DMS79 treated with DMSO at 0.1 percent for 48 hours (cell line): ENCODE data around the gene KHDC1L.
"Not testable (repeated sequence)": the region's sequence is repeated elsewhere in the genome, so short reads cannot be mapped to it uniquely, and the experiment has no call there.

Source experiments
- DNase-seq: peaks from one replicate; lab custom pipeline; 2025; lab: John Stamatoyannopoulos, UW

The KHDC1L gene

GRCh38 chr6:73225396-73225795, at the start of gene KHDC1L:
KHDC1L (minus strand) TSS chr6:73225496; CDS start chr6:73225408, 88 bp downstream.
- no peak for DNase-seq

GRCh38 chr6:73269296-73269695, 44.0 kb upstream of the KHDC1L start:
- DNase-seq: not testable (repeated sequence)

- DNase-seq: not testable (repeated sequence)
Measured at GRCh38 chr6:73268896-73269295, 43.6 kb upstream of the KHDC1L start.

DNA sequence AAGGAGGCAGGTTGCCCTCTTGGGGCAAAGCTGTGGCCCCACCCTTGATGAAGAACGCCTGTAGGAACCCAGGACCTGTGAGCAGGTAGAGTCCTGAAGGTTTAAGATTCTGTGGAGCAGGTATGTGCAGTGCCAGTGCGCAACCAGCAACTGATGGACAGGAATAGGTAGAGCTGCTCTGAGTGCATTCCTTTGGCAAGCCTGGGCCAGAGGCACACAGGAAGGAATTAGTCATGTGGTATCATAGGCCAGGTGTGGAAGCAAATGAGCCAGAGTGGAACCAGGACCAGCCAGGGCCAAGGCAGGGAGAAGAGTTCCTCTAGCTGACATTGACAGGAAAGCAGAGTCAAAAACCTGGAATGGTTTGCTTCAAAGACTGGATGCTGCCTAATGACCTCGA, 39.1 kb upstream of the KHDC1L start:
- DNase-seq: no peak

GRCh38 chr6:73263570-73263909, 38.2 kb upstream of the KHDC1L start:
- DNase-seq: no peak

GRCh38 chr6:73262671-73263569, 37.6 kb upstream of the KHDC1L start, which contains the start of gene KHDC1:
KHDC1 (minus strand) TSS chr6:73263196; CDS start chr6:73242517, 20,679 bp downstream.
- peak; percentile 48 for DNase-seq

DNA sequence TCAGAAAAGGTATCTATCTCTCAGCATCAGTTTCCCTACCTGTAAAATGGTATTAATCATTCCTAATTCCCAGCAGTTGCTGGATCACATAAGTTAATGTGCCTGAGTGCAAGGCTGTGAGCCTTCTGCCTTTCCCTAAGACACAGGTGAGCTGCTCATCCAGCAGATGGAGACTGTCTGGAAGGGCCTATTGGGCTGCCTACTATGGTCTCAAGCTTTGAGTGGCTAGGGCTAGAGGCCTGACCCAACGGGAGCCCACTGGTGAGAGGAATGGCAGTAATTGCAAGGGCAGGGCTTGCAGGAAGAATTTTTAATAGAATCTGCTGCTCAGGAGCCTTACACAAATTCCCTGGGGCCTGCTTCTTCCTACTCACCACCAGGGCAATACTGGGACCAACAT, 33.4 kb upstream of the KHDC1L start:
- DNase-seq: no peak

- not testable (repeated sequence) for DNase-seq
Measured at GRCh38 chr6:73254323-73254722, 29.0 kb upstream of the KHDC1L start.

- no peak for DNase-seq
Measured at GRCh38 chr6:73252703-73253102, 27.4 kb upstream of the KHDC1L start.

DNA sequence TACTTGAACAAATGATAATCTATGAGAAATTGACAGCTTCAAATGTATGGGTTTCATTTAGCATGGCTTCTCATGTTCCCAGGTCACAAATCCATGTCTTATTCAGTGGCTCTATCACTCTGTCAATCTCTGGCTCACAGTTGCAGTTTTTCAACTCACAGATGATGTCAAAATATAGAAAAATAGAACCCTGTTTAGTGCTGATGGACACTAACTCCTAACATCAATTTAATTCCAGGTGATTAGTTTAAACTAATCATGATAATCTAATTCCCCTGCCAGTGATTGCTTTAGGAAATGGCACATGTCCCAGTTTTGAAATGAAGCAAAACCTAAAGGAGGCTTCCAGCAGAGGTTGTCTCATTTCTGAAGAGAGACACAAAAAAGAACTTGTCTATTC, 24.7 kb upstream of the KHDC1L start:
- DNase-seq: peak; percentile 71

- peak; percentile 74 for DNase-seq
Measured at GRCh38 chr6:73248192-73248903, 23.1 kb upstream of the KHDC1L start.

DNA sequence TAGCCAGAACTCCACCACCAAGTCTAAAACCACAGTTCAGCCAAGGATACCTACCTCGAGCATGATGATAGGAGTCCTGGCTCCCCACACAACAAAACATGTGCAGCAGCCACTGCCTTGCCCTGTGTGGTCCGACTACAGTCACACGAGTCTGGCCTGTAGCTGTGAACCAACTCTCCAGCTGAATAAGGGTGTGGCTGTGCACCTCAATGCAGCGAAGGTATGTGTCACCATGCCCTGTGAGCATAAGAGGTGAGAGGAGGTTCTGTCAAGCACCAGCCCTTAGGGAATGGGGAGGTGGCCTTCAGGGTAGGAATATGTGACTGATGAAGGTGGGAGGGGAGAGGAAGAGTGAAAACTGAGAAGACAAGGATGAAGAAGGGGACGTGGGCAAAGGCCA, 16.7 kb upstream of the KHDC1L start:
- DNase-seq: no peak

GRCh38 chr6:73240730-73241129, 15.4 kb upstream of the KHDC1L start:
- DNase-seq: no peak

DNA sequence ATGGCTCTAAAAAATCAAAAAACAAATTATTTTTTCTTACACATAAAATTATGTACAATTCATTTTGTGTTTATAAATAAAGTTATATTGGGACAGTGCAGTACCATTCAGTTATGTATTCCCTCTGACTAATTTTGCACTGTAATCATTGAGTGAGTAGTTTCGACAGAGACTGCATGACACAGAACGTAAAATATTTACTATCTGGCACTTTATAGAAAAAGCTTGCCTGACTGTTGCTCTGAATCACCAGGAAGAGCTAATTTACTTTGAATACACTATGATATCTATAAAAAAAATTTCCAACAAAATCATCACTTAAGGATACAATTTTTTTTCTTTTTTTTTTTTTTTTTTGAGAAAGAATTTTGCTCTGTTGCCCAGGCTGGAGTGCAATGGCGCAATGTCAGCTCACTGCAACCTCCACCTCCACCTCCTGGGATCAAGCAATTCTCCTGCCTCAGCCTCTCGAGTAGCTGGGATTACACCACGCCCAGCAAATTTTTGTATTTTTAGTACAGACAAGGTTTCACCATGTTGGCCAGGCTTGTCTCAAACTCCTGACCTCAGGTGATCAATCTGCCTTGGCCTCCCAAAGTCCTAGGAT, 11.0 kb upstream of the KHDC1L start:
- no peak for DNase-seq

DNA sequence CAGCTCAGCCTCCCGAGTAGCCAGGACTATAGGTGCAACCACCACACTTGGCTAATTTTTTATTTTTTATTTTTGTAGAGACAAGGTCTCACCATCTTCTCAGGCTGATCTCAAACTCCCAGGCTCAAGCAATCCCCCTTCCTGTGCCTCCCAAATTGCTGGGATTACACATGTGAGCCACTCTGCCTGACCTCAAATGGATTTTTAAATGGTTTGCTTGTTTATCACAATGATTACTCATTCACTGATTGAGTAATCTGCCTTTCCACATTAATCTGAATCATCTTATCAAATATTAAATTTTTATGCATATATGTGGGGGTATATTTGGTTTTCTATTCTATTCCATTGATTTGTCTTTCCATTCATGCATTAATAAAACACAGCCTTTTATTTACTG, 9.4 kb upstream of the KHDC1L start:
- no peak for DNase-seq

DNA sequence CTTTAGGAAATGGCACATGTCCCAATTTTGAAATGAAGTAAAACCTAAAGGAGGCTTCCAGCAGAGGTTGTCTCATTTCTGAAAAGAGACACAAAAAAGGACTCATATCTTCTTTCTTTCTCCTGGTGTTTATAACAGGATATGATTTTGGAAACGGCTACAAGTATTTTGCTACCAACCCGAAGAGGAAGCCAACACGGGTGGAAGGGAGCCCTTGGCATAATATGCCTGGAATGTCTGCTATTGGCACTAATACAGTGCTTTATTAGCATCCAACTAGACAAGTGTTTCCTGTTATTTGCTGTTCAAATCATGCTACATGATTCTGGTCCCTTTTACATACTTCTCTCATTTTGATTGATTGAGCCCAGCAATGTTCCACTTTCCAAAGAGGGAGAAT, 8.7 kb upstream of the KHDC1L start:
- DNase-seq: not testable (repeated sequence)

DNA sequence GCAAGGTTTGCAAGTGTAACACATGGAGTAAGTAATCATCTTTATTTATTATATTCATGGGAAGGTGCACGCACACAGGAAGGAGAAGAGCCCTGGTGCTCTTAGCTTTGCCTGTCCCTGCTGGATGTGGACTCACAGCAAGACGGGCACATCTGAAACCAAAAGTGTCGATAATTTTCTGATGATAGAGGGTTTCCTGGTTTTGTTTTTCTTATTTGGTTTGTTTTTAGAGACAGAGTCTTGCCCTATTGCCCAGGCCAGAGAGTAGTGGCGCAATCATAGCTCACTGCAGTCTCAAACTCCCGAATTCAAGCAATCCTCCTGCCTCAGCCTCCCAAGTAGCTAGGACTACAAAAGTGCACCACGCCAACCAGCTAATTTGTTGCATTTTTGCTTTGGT, 7.8 kb upstream of the KHDC1L start:
- DNase-seq: no peak

- no peak for DNase-seq
Measured at GRCh38 chr6:73231986-73232391, 6.7 kb upstream of the KHDC1L start.

GRCh38 chr6:73227606-73228255, 2.4 kb upstream of the KHDC1L start:
- DNase-seq: no peak

DNA sequence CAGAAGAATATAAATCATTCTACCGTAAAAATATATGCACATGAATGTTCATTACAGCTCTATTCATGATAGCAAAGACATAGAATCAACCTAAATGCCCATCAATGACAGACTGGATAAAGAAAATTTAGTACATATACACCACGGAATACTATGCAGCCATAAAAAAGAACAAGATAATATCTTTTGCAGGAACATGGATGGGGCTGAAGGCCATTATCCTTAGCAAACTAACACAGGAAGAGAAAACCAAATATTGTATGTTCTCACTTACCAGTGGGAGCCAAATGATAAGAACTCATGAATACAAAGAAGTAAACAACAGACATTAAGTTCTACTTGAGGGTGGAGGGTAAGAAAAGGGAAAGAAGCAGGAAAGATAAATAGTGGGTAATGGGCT, 8.4 kb downstream of the KHDC1L start:
- no peak for DNase-seq

GRCh38 chr6:73209117-73209516, 16.2 kb downstream of the KHDC1L start:
- DNase-seq: no peak

- DNase-seq: no peak
Measured at GRCh38 chr6:73207221-73207837, 18.0 kb downstream of the KHDC1L start.
